Neural progenitor cell (in vitro differentiated cells): ENCODE measurements around the gene ZNF541. TPM values are rescaled to one million over a fixed set of nuclear protein-coding genes. Genes with fewer than 3 reads are reported as not detected.

Experiments used
- DNase-seq: peaks from one replicate; pipeline ENCODE4 v3.0.0-alpha.2; 2016; ENCODE audit warnings: low spot score
- H2AFZ ChIP-seq: fragments of 200-600 bp; sonication (generic); replicated peaks from 2 replicates; pipeline ENCODE4 v1.6.1; 2016; ENCODE audit warnings: antibody characterized with exemption
- H3F3A ChIP-seq: fragments of 200-600 bp; sonication (generic); 2 replicates; pipeline ENCODE4 v1.6.1; 2016; ENCODE audit warnings: antibody characterized with exemption, low read depth
- H3K27ac ChIP-seq: fragments of 200-600 bp; sonication (generic); 2 replicates; pipeline ENCODE4 v1.5.1; 2016; ENCODE audit warnings: mild to moderate bottlenecking
- H3K27me3 ChIP-seq: fragments of 200-600 bp; sonication (generic); 2 replicates; pipeline ENCODE4 v1.6.1; 2016; ENCODE audit warnings: mild to moderate bottlenecking, moderate library complexity
- H3K36me3 ChIP-seq: fragments of 200-600 bp; sonication (generic); 2 replicates; pipeline ENCODE4 v1.5.1; 2016
- H3K4me1 ChIP-seq: fragments of 200-600 bp; sonication (generic); 2 replicates; pipeline ENCODE4 v1.6.1; 2016; ENCODE audit warnings: mixed run types
- H3K4me2 ChIP-seq: fragments of 200-600 bp; sonication (generic); 2 replicates; pipeline ENCODE4 v1.6.1; 2016
- H3K4me3 ChIP-seq: fragments of 200-600 bp; sonication (generic); 2 replicates; pipeline ENCODE4 v1.5.1; 2016
- H3K79me2 ChIP-seq: fragments of 200-600 bp; sonication (generic); 2 replicates; pipeline ENCODE4 v1.6.1; 2016; ENCODE audit warnings: low read depth
- H3K9ac ChIP-seq: fragments of 200-600 bp; sonication (generic); 2 replicates; pipeline ENCODE4 v1.6.1; 2016
- H3K9me3 ChIP-seq: fragments of 200-600 bp; sonication (generic); 2 replicates; pipeline ENCODE4 v1.5.1; 2016; ENCODE audit warnings: low read depth
- H4K20me1 ChIP-seq: fragments of 200-600 bp; sonication (generic); 2 replicates; pipeline ENCODE4 v1.6.1; 2016; ENCODE audit warnings: low read depth
- H3K27ac Mint-ChIP-seq: 3 replicates; pipeline ENCODE4 v1.8.0; 2021; ENCODE audit warnings: mixed read lengths
- H3K27me3 Mint-ChIP-seq: 2 replicates; pipeline ENCODE4 v1.8.0; 2022; ENCODE audit warnings: low read depth, mild to moderate bottlenecking, inconsistent platforms, moderate library complexity, mixed read lengths; ENCODE audit not compliant: insufficient read depth
- H3K36me3 Mint-ChIP-seq: 3 replicates; pipeline ENCODE4 v1.8.0; 2021; ENCODE audit warnings: mixed read lengths
- H3K4me1 Mint-ChIP-seq: 3 replicates; pipeline ENCODE4 v1.8.0; 2021; ENCODE audit warnings: mixed read lengths
- H3K4me3 Mint-ChIP-seq: 3 replicates; pipeline ENCODE4 v1.8.0; 2021; ENCODE audit warnings: mild to moderate bottlenecking, moderate library complexity, mixed read lengths
- H3K9me3 Mint-ChIP-seq: 3 replicates; pipeline ENCODE4 v1.8.0; 2020; ENCODE audit warnings: mixed read lengths
- CTCF ChIP-seq: fragments of 200-600 bp; sonication (generic); IDR thresholded peaks from 2 replicates; pipeline ENCODE4 v1.5.1; 2017; ENCODE audit warnings: antibody characterized with exemption, mild to moderate bottlenecking
- EZH2 ChIP-seq: fragments of 200-600 bp; sonication (generic); IDR thresholded peaks from 2 replicates; pipeline ENCODE4 v1.6.1; 2017; ENCODE audit warnings: antibody characterized with exemption, mild to moderate bottlenecking, moderate library complexity
- EZH2phosphoT487 ChIP-seq: fragments of 200-600 bp; sonication (generic); IDR thresholded peaks from 2 replicates; pipeline ENCODE4 v1.6.1; 2017; ENCODE audit warnings: antibody characterized with exemption
- total RNA-seq: library from RNA; depleted of rRNA; stranded (reverse); fragments of >200 nt; gene quantifications from 2 replicates; pipeline ENCODE4 v1.2.3, GENCODE V29; 2015; ENCODE audit warnings: low replicate concordance

The ZNF541 gene
- total RNA-seq, 1 donor from 2014 or later: not detected

- Histone ChIP-seq H3F3A (peaks cover 33% of the 10 kb centered on the region), H3K4me2 (peak overlapping the region; percentile 67), H3K4me3 (peak overlapping the region; percentile 35), H2AFZ (peak overlapping the region; percentile 81), H3K27me3 (no peaks in the 10 kb centered on the region), H3K79me2 (no peaks in the 10 kb centered on the region), H4K20me1 (no peaks in the 10 kb centered on the region), H3K36me3 (no peaks in the 10 kb centered on the region), H3K4me1 (peaks cover 10% of the 10 kb centered on the region), H3K9me3 (no peaks in the 10 kb centered on the region), H3K9ac (no peak overlapping the region), H3K27ac (no peak overlapping the region)
- H3K27ac Mint-ChIP-seq: peak overlapping the region; percentile 43
- H3K9me3 Mint-ChIP-seq: no peaks in the 10 kb centered on the region
- H3K4me1 Mint-ChIP-seq: peaks cover 20% of the 10 kb centered on the region
- H3K4me3 Mint-ChIP-seq: peak overlapping the region; percentile 90
- H3K36me3 Mint-ChIP-seq: no peaks in the 10 kb centered on the region
- H3K27me3 Mint-ChIP-seq: peaks cover 7% of the 10 kb centered on the region
- TF ChIP-seq EZH2phosphoT487: no peak
- TF ChIP-seq EZH2: no peak
- no peak for TF ChIP-seq CTCF
- peak; percentile 65 for DNase-seq
These were observed 25.7 kb upstream of the ZNF541 start for GRCh38 chr19:47598407-47599349.

GRCh38 chr19:47595944-47596343 lies 23.0 kb upstream of the ZNF541 start:
- H3K9ac ChIP-seq: no peak overlapping the region
- no peaks in the 10 kb centered on the region for H3K9me3 ChIP-seq
- H3K9me3 Mint-ChIP-seq: no peaks in the 10 kb centered on the region

GRCh38 chr19:47593860-47594259 lies 20.9 kb upstream of the ZNF541 start:
- DNase-seq: no peak
- Mint-ChIP-seq H3K4me1 (peaks cover 9% of the 10 kb centered on the region), H3K9me3 (peaks cover 5% of the 10 kb centered on the region), H3K36me3 (no peaks in the 10 kb centered on the region), H3K27me3 (peaks cover 4% of the 10 kb centered on the region), H3K4me3 (no peak overlapping the region), H3K27ac (peak overlapping the region; percentile 50)
- H3F3A ChIP-seq: peaks cover 9% of the 10 kb centered on the region
- H3K4me1 ChIP-seq: peaks cover 6% of the 10 kb centered on the region
- H3K4me3 ChIP-seq: no peak overlapping the region
- no peak overlapping the region for H3K9ac ChIP-seq
- H2AFZ ChIP-seq: no peak overlapping the region
- TF ChIP-seq EZH2phosphoT487 (no peak), CTCF (no peak), EZH2 (no peak)
- H3K36me3 ChIP-seq: no peaks in the 10 kb centered on the region
- no peaks in the 10 kb centered on the region for H4K20me1 ChIP-seq
- H3K79me2 ChIP-seq: no peaks in the 10 kb centered on the region
- H3K9me3 ChIP-seq: no peaks in the 10 kb centered on the region
- no peak overlapping the region for H3K27ac ChIP-seq
- no peak overlapping the region for H3K4me2 ChIP-seq
- H3K27me3 ChIP-seq: no peaks in the 10 kb centered on the region

More at GRCh38 chr19:47595944-47596343, 23.0 kb upstream of the ZNF541 start:
- no peak overlapping the region for H3K4me2 ChIP-seq
- no peaks in the 10 kb centered on the region for H3K36me3 Mint-ChIP-seq
- H2AFZ ChIP-seq: no peak overlapping the region
- H3K27ac Mint-ChIP-seq: peak overlapping the region; percentile 39
- no peaks in the 10 kb centered on the region for H3K79me2 ChIP-seq
- H3K36me3 ChIP-seq: no peaks in the 10 kb centered on the region
- no peak overlapping the region for H3K27ac ChIP-seq
- peaks cover 10% of the 10 kb centered on the region for H3K4me1 ChIP-seq
- no peak for DNase-seq
- peaks cover 17% of the 10 kb centered on the region for H3K4me1 Mint-ChIP-seq
- peaks cover 27% of the 10 kb centered on the region for H3F3A ChIP-seq
- H3K27me3 Mint-ChIP-seq: peaks cover 4% of the 10 kb centered on the region
- TF ChIP-seq EZH2phosphoT487: no peak
- no peak for TF ChIP-seq CTCF
- no peak for TF ChIP-seq EZH2
- H3K27me3 ChIP-seq: no peaks in the 10 kb centered on the region
- no peak overlapping the region for H3K4me3 ChIP-seq
- no peak overlapping the region for H3K4me3 Mint-ChIP-seq
- no peaks in the 10 kb centered on the region for H4K20me1 ChIP-seq
